Mesendoderm (in vitro differentiated cells): ENCODE data around the gene TMEM30B.

ENCODE experiments used
- DNase-seq: peaks from one replicate; pipeline ENCODE4 v3.0.0; 2013
- H2AK5ac ChIP-seq: 2 replicates; pipeline ENCODE4 v1.6.1; 2013; ENCODE audit warnings: low read length, inconsistent platforms
- H2BK120ac ChIP-seq: 2 replicates; pipeline ENCODE4 v1.6.1; 2013; ENCODE audit warnings: low read depth, mild to moderate bottlenecking, low read length, moderate library complexity, mixed read lengths
- H2BK15ac ChIP-seq: replicated peaks from 2 replicates; pipeline ENCODE4 v1.6.1; 2013; ENCODE audit warnings: low read depth, mild to moderate bottlenecking, moderate library complexity
- H2BK5ac ChIP-seq: 2 replicates; pipeline ENCODE4 v1.6.1; 2013; ENCODE audit warnings: low read length, inconsistent platforms
- H3K18ac ChIP-seq: 2 replicates; pipeline ENCODE4 v1.6.1; 2013; ENCODE audit warnings: mild to moderate bottlenecking, low read length, mixed read lengths
- H3K23ac ChIP-seq: one replicate; pipeline ENCODE4 v1.6.1; 2013; ENCODE audit warnings: low read length
- H3K27ac ChIP-seq: 2 replicates; pipeline ENCODE4 v1.5.1; 2013; ENCODE audit warnings: low read depth, mild to moderate bottlenecking, inconsistent platforms, low read length, moderate library complexity
- H3K27me3 ChIP-seq: 2 replicates; pipeline ENCODE4 v1.6.1; 2013; ENCODE audit warnings: low read length, control low read depth, mild to moderate bottlenecking, inconsistent platforms; ENCODE audit not compliant: insufficient read depth, poor library complexity
- H3K36me3 ChIP-seq: 2 replicates; pipeline ENCODE4 v1.6.1; 2013; ENCODE audit warnings: low read length, inconsistent platforms; ENCODE audit not compliant: control insufficient read depth, insufficient read depth
- H3K4ac ChIP-seq: one replicate; pipeline ENCODE4 v1.6.1; 2013; ENCODE audit warnings: low read depth, mild to moderate bottlenecking, low read length, moderate library complexity
- H3K4me1 ChIP-seq: 2 replicates; pipeline ENCODE4 v1.6.1; 2013; ENCODE audit warnings: low read depth, low read length, inconsistent platforms; ENCODE audit not compliant: control insufficient read depth
- H3K4me2 ChIP-seq: 2 replicates; pipeline ENCODE4 v1.6.1; 2013; ENCODE audit warnings: low read length
- H3K4me3 ChIP-seq: 2 replicates; pipeline ENCODE4 v1.5.1; 2013; ENCODE audit warnings: mild to moderate bottlenecking, low read length
- H3K56ac ChIP-seq: one replicate; pipeline ENCODE4 v1.6.1; 2013; ENCODE audit warnings: low read length
- H3K79me1 ChIP-seq: 2 replicates; pipeline ENCODE4 v1.6.1; 2013; ENCODE audit warnings: low read length, inconsistent platforms
- H3K79me2 ChIP-seq: 2 replicates; pipeline ENCODE4 v1.6.1; 2013; ENCODE audit warnings: mild to moderate bottlenecking, low read length; ENCODE audit not compliant: control insufficient read depth, insufficient read depth
- H3K9ac ChIP-seq: 2 replicates; pipeline ENCODE4 v1.6.1; 2013; ENCODE audit warnings: low read length, inconsistent platforms
- H4K5ac ChIP-seq: one replicate; pipeline ENCODE4 v1.6.1; 2013; ENCODE audit warnings: low read length
- H4K8ac ChIP-seq: one replicate; pipeline ENCODE4 v1.6.1; 2013; ENCODE audit warnings: low read depth, mild to moderate bottlenecking, control low read depth, low read length, moderate library complexity
- WGBS: extraction: QIAGEN DNeasy Blood & Tissue Kit; methylation state at CpG from one replicate; pipeline ENCODE4 v1.1.7; 2013; ENCODE audit warnings: low lambda C conversion rate, missing lambda C conversion rate; ENCODE audit not compliant: insufficient coverage; ENCODE audit errors: extremely low coverage; 5-methylcytosine and 5-hydroxymethylcytosine counted together

TMEM30B gene

DNA sequence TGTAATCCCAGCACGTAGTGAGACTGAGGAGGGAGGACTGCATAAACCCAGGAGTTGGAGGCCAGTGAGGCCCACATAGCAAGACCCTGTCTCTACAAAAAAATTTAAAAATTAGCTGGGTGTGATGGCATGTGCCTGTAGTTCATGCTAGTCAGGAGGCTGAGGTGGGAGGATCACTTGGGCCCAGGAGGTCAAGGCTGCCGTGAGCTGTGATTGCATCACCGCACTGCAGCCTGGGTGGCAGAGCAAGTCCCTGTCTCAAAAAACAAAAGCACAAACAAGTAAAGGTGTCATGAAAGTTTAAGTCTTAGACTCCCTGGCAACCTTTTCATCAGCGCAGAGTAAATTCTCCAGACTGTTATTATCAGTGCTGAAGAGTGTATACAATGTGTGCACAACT, 10.4 kb downstream of the TMEM30B start:
- H3K4ac ChIP-seq = no peak overlapping the region
- no peak overlapping the region for H2AK5ac ChIP-seq
- H3K4me3 ChIP-seq = no peak overlapping the region
- no peak overlapping the region for H3K27ac ChIP-seq
- no peak overlapping the region for H3K4me2 ChIP-seq
- H4K5ac ChIP-seq = no peak overlapping the region
- H3K18ac ChIP-seq = no peak overlapping the region
- H3K36me3 ChIP-seq = no peaks in the 10 kb centered on the region
- H2BK5ac ChIP-seq = no peak overlapping the region
- H2BK120ac ChIP-seq = no peak overlapping the region
- no peaks in the 10 kb centered on the region for H3K4me1 ChIP-seq
- DNase-seq = no peak
- H2BK15ac ChIP-seq = no peak overlapping the region
- no peak overlapping the region for H3K56ac ChIP-seq
- WGBS = no CpG with 5 or more reads among the region's 4 CpGs
- no peak overlapping the region for H4K8ac ChIP-seq
- no peaks in the 10 kb centered on the region for H3K27me3 ChIP-seq
- H3K9ac ChIP-seq = no peak overlapping the region
- H3K23ac ChIP-seq = no peak overlapping the region
- no peaks in the 10 kb centered on the region for H3K79me1 ChIP-seq
- no peaks in the 10 kb centered on the region for H3K79me2 ChIP-seq

DNA sequence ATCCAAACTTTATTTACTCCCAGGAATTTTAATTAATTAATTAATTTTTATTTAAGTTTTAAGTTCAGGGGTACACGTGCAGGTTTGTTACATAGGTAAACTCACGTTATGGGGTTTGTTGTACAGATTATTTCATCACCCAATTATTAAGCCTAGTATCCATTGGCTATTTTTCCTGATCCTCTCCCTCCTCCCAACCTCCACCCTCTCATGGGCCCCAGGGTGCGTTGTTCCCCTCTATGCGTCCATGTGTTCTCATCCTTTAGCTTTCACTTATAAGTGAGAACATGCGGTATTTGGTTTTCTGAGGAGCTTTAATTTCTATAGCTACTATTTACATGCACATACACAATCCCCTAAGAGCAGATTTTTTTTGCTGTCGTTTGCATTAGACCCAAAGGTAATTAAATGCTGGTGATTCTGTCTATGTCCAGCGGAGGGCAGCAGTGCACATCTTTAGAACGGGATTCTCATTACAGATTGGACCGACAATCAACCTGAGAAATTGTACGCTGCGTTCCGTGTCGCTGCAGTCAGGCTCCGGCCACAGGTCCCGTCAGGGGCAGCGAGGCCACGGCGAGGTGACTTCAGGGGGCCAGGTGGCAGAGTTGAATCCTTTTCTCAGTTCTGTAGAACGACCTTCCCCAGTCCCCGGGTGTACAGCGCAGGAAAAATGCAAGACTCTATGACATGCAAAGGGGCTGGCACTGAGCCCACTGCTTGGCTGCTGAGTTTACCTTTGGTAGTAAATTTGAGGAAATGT, 11.6 kb downstream of the TMEM30B start:
- Histone ChIP-seq H3K18ac (no peak overlapping the region), H3K79me2 (no peaks in the 10 kb centered on the region), H4K5ac (no peak overlapping the region), H2BK15ac (no peak overlapping the region), H3K27me3 (no peaks in the 10 kb centered on the region), H2BK120ac (no peak overlapping the region), H3K79me1 (no peaks in the 10 kb centered on the region), H3K4ac (no peak overlapping the region), H2AK5ac (no peak overlapping the region), H3K9ac (peak overlapping the region; percentile 30), H4K8ac (no peak overlapping the region), H3K27ac (no peak overlapping the region), H3K23ac (no peak overlapping the region), H2BK5ac (no peak overlapping the region), H3K36me3 (no peaks in the 10 kb centered on the region), H3K56ac (peak overlapping the region; percentile 62), H3K4me3 (no peak overlapping the region), H3K4me1 (no peaks in the 10 kb centered on the region), H3K4me2 (peak overlapping the region; percentile 48)
- peak; percentile 75 for DNase-seq
- WGBS = no CpG with 5 or more reads among the region's 21 CpGs

GRCh38 chr14:61268812-61269211, 12.3 kb downstream of the TMEM30B start:
- Histone ChIP-seq H2BK120ac (no peak overlapping the region), H2BK5ac (no peak overlapping the region), H2BK15ac (no peak overlapping the region), H3K9ac (no peak overlapping the region), H4K5ac (no peak overlapping the region), H3K18ac (no peak overlapping the region), H3K4me3 (no peak overlapping the region), H3K56ac (no peak overlapping the region), H2AK5ac (no peak overlapping the region), H3K79me1 (no peaks in the 10 kb centered on the region), H3K4me1 (no peaks in the 10 kb centered on the region), H3K27ac (no peak overlapping the region), H3K27me3 (no peaks in the 10 kb centered on the region), H3K4ac (no peak overlapping the region), H3K79me2 (no peaks in the 10 kb centered on the region), H3K4me2 (no peak overlapping the region), H3K23ac (no peak overlapping the region), H4K8ac (no peak overlapping the region), H3K36me3 (no peaks in the 10 kb centered on the region)
- no peak for DNase-seq
- no CpG with 5 or more reads among the region's 1 CpG for WGBS

DNA sequence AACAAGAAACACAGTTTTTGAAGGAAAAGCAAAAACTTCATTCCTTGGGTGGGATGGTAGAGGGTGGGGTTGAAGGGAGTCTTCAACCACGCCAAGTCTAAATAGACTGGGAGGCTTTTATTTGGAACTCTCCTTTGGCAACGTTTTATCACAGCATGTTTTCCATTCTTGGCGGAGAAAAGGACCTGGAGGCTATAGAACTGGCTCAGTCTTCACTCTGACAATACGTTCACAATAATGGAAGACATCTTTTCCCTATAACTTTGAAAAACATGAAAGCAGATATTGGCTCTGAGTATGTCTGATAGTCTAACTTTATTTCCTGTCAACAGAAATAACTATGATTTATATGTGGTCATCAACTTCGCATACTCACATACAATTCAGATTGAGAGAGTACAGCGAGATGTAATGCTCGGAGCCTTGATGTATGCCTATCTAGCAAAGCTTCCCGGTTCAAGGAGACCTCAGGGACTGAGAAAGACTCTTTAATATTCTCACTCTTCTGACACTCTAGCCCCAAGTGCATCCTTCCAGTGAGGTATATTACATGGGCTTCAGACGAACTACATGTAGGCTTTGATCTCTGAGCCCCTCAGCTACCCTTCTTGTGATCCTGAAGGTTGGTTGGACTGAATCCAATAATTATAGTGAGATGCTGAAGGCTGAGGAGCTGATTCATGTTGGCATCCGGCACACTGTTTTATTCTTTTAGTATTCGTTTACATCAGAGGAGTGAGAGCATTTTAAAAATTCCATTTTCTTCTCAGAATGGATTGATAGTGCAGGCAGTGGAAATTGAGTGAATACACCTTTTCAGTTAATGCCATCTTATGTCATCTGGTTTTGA, 14.0 kb downstream of the TMEM30B start:
- H3K27ac ChIP-seq = no peak overlapping the region
- H3K56ac ChIP-seq = no peak overlapping the region
- no peaks in the 10 kb centered on the region for H3K79me1 ChIP-seq
- H3K4me3 ChIP-seq = no peak overlapping the region
- H3K36me3 ChIP-seq = no peaks in the 10 kb centered on the region
- no peak overlapping the region for H2BK5ac ChIP-seq
- H4K8ac ChIP-seq = no peak overlapping the region
- no peak overlapping the region for H3K18ac ChIP-seq
- no peak overlapping the region for H2BK120ac ChIP-seq
- no peaks in the 10 kb centered on the region for H3K27me3 ChIP-seq
- no peak overlapping the region for H3K4me2 ChIP-seq
- no peak overlapping the region for H3K4ac ChIP-seq
- no peak for DNase-seq
- no peak overlapping the region for H4K5ac ChIP-seq
- no peaks in the 10 kb centered on the region for H3K79me2 ChIP-seq
- no peak overlapping the region for H3K23ac ChIP-seq
- H2BK15ac ChIP-seq = no peak overlapping the region
- no peak overlapping the region for H3K9ac ChIP-seq
- no CpG with 5 or more reads among the region's 11 CpGs for WGBS
- H3K4me1 ChIP-seq = no peaks in the 10 kb centered on the region
- H2AK5ac ChIP-seq = no peak overlapping the region

- Histone ChIP-seq H3K79me1 (no peaks in the 10 kb centered on the region), H2BK120ac (no peak overlapping the region), H3K79me2 (no peaks in the 10 kb centered on the region), H3K23ac (no peak overlapping the region), H3K18ac (no peak overlapping the region), H3K4me3 (no peak overlapping the region), H3K27ac (no peak overlapping the region), H3K56ac (no peak overlapping the region), H3K4me1 (no peaks in the 10 kb centered on the region), H3K9ac (no peak overlapping the region), H2AK5ac (no peak overlapping the region), H2BK15ac (no peak overlapping the region), H3K4me2 (no peak overlapping the region), H3K36me3 (no peaks in the 10 kb centered on the region), H3K4ac (no peak overlapping the region), H4K8ac (no peak overlapping the region), H3K27me3 (no peaks in the 10 kb centered on the region), H4K5ac (no peak overlapping the region), H2BK5ac (no peak overlapping the region)
- DNase-seq = no peak
- WGBS = no CpG with 5 or more reads among the region's 4 CpGs
These were observed 14.7 kb downstream of the TMEM30B start for GRCh38 chr14:61266436-61266835.
